Renal cortex interstitium (tissue), 3 donors: ENCODE data around the gene TFF1. TPM values are rescaled to one million over a fixed set of nuclear protein-coding genes. Genes with fewer than 3 reads are reported as not detected.

ENCODE experiments used
- polyA plus RNA-seq, 3 donors: library from polyadenylated mRNA; unstranded; fragments of 120-200 nt; gene quantifications; one replicate each; pipeline ENCODE4 v1.2.1, GENCODE V29; 2013; ENCODE audit not compliant: insufficient read length in 3 of 3

Gene TFF1
- polyA plus RNA-seq, 3 donors, result 0.94 TPM; not detected in 2

Other genes starting within 250 kb of the TFF1 start
- gene ABCG1, start 147.4 kb downstream of the TFF1 start, polyA plus RNA-seq, result 10 to 100 TPM in 1 of 3 donors, 1 to 10 TPM in 2; 8.0 to 14.1 (median 9.3) TPM
- 1 to 10 TPM; 1.7 to 5.4 (median 3.6) TPM for gene TFF3, start 51.1 kb downstream of the TFF1 start, polyA plus RNA-seq
- gene TFF2, start 15.5 kb downstream of the TFF1 start, polyA plus RNA-seq, result not detected
- 1 to 10 TPM; 1.6 to 2.7 (median 1.9) TPM for gene TMPRSS3, start 29.5 kb upstream of the TFF1 start, polyA plus RNA-seq
- not detected for gene UBASH3A, start 37.4 kb upstream of the TFF1 start, polyA plus RNA-seq
- gene RSPH1, start 129.7 kb upstream of the TFF1 start, polyA plus RNA-seq, result 10 to 100 TPM; 12.4 to 16.0 (median 14.2) TPM
- 10 to 100 TPM in 1 of 3 donors, 1 to 10 TPM in 2; 7.1 to 12.6 (median 7.5) TPM for gene SLC37A1, start 147.3 kb upstream of the TFF1 start, polyA plus RNA-seq